SU-DHL-6 (cell line): Measurements from ENCODE around the gene CARD10.

Source experiments
- H2AFZ ChIP-seq: fragments of 200-600 bp; sonication (generic); 2 replicates; pipeline ENCODE4 v1.6.1; 2014; ENCODE audit warnings: low read depth, mild to moderate bottlenecking, moderate library complexity, mixed read lengths, antibody characterized with exemption, low read length; ENCODE audit not compliant: severe bottlenecking
- H3F3A ChIP-seq: fragments of 200-600 bp; shearing (Covaris generic); 2 replicates; pipeline ENCODE4 v1.6.0; 2016; ENCODE audit warnings: antibody characterized with exemption, mild to moderate bottlenecking; ENCODE audit not compliant: insufficient read depth
- H3K27ac ChIP-seq: fragments of 200-600 bp; sonication (generic); 2 replicates; pipeline ENCODE4 v1.5.1; 2016; ENCODE audit warnings: low read depth, mild to moderate bottlenecking, low read length, moderate library complexity, mixed read lengths
- H3K27me3 ChIP-seq: fragments of 200-600 bp; sonication (generic), shearing (Covaris generic); 2 replicates; pipeline ENCODE4 v1.6.0; 2014; ENCODE audit warnings: mild to moderate bottlenecking, low read length
- H3K36me3 ChIP-seq: fragments of 200-600 bp; sonication (generic); 2 replicates; pipeline ENCODE4 v1.6.1; 2014; ENCODE audit warnings: mild to moderate bottlenecking, low read length, mixed read lengths
- H3K4me2 ChIP-seq: fragments of 300-600, 200-600 bp; shearing (Covaris generic), sonication (generic); 2 replicates; pipeline ENCODE4 v1.6.0; 2014; ENCODE audit warnings: low read length, low read depth, mild to moderate bottlenecking; ENCODE audit not compliant: poor library complexity, severe bottlenecking
- H3K4me3 ChIP-seq: fragments of 200-600 bp; sonication (generic); 2 replicates; pipeline ENCODE4 v1.5.1; 2014; ENCODE audit warnings: antibody characterized with exemption, low read length, mild to moderate bottlenecking, mixed read lengths; ENCODE audit not compliant: insufficient read depth, poor library complexity, severe bottlenecking
- H3K79me2 ChIP-seq: fragments of 200-600 bp; sonication (generic); 2 replicates; pipeline ENCODE4 v1.6.1; 2014; ENCODE audit warnings: mild to moderate bottlenecking, low read length, moderate library complexity; ENCODE audit not compliant: insufficient read depth
- H3K9ac ChIP-seq: fragments of 200-600 bp; sonication (generic); 2 replicates; pipeline ENCODE4 v1.7.0; 2014; ENCODE audit warnings: mild to moderate bottlenecking, low read length
- H3K9me2 ChIP-seq: fragments of 200-600 bp; sonication (generic); replicated peaks from 2 replicates; pipeline ENCODE4 v1.6.1; 2014; ENCODE audit warnings: low read length; ENCODE audit not compliant: insufficient read depth
- H3K9me3 ChIP-seq: fragments of 200-600 bp; sonication (generic); 2 replicates; pipeline ENCODE4 v1.6.1; 2014; ENCODE audit warnings: low read length, mixed read lengths; ENCODE audit not compliant: insufficient read depth
- H4K20me1 ChIP-seq: fragments of 200-600 bp; sonication (generic); 2 replicates; pipeline ENCODE4 v1.6.1; 2014; ENCODE audit warnings: low read depth, mild to moderate bottlenecking, antibody characterized with exemption, low read length, moderate library complexity, mixed read lengths
- CTCF ChIP-seq: fragments of 200-600 bp; sonication (generic); IDR thresholded peaks from one replicate; pipeline ENCODE4 v1.5.1; 2017; ENCODE audit warnings: antibody characterized with exemption, mild to moderate bottlenecking, low read length, moderate library complexity; ENCODE audit not compliant: insufficient read depth, poor library complexity, severe bottlenecking
- EZH2phosphoT487 ChIP-seq: fragments of 200-600 bp; sonication (generic), shearing (Covaris generic); conservative IDR thresholded peaks from 2 replicates; pipeline ENCODE4 v1.6.1; 2018; ENCODE audit warnings: mild to moderate bottlenecking, antibody characterized with exemption, low read length, moderate library complexity, mixed read lengths

The CARD10 gene

DNA sequence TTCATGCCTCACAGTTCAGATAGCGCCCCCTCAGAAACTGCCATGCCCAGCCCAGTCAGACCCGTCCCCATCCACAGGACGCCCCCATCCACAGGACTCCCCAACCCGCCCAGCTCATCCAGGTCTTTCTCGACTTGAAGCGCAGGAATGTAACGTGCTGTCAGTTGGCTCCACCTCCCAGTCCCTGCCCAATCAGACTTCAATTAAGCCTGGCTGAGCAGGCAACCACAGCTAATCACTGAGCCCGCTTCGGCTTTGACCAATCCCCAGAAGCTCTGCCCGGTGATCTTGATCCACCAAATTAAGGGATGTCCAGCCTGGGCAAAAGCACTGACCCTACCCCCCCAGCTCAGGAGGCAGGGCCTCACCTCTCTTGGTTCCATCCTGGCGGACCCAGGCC, 22.6 kb downstream of the CARD10 start:
- H3F3A ChIP-seq = no peaks in the 10 kb centered on the region
- no peaks in the 10 kb centered on the region for H4K20me1 ChIP-seq
- no peaks in the 10 kb centered on the region for H3K9me3 ChIP-seq
- H3K36me3 ChIP-seq = no peaks in the 10 kb centered on the region
- H3K9me2 ChIP-seq = no peaks in the 10 kb centered on the region
- H3K4me3 ChIP-seq = no peak overlapping the region
- no peak overlapping the region for H3K9ac ChIP-seq
- no peak overlapping the region for H2AFZ ChIP-seq
- no peak overlapping the region for H3K27ac ChIP-seq
- TF ChIP-seq EZH2phosphoT487 (no peak), CTCF (no peak)
- H3K4me2 ChIP-seq = no peak overlapping the region
- no peaks in the 10 kb centered on the region for H3K79me2 ChIP-seq
- H3K27me3 ChIP-seq = no peaks in the 10 kb centered on the region

DNA sequence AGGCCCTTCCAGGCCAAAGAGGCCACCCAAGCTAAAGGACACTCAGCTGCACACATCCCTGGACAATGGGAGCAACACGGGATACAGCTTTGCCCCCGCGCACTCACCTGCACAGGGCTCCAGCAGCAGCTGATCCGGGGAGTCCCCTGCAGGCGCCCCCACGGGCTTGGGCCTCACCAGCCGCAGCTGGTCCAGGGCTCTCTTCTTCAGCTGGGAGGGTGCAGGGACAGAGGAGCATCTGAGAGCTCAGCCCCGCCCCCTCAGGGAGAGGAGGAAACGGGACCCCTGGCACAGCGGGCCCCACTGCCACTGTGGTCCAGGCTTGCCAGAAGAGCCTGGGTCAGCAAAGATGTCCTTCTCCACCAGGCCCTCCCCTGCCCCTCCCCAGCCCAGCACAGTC, 25.2 kb downstream of the CARD10 start:
- Histone ChIP-seq H3K9me3 (no peaks in the 10 kb centered on the region), H3K27ac (no peak overlapping the region)

GRCh38 chr22:37492428-37493344, 26.5 kb downstream of the CARD10 start:
- Histone ChIP-seq H3K36me3 (no peaks in the 10 kb centered on the region), H3F3A (no peaks in the 10 kb centered on the region), H4K20me1 (no peaks in the 10 kb centered on the region), H3K4me2 (no peak overlapping the region), H3K27me3 (no peaks in the 10 kb centered on the region), H3K9me2 (no peaks in the 10 kb centered on the region), H3K9me3 (no peaks in the 10 kb centered on the region), H3K79me2 (no peaks in the 10 kb centered on the region), H3K27ac (no peak overlapping the region), H2AFZ (no peak overlapping the region), H3K9ac (no peak overlapping the region), H3K4me3 (no peak overlapping the region)
- TF ChIP-seq CTCF (peak; percentile 66), EZH2phosphoT487 (no peak)

More for the DNA sequence above, 25.2 kb downstream of the CARD10 start:
- H3K9ac ChIP-seq = no peak overlapping the region
- H4K20me1 ChIP-seq = no peaks in the 10 kb centered on the region
- H3K4me3 ChIP-seq = no peak overlapping the region
- no peaks in the 10 kb centered on the region for H3K9me2 ChIP-seq
- no peak for TF ChIP-seq EZH2phosphoT487
- no peak for TF ChIP-seq CTCF
- no peaks in the 10 kb centered on the region for H3F3A ChIP-seq
- H2AFZ ChIP-seq = no peak overlapping the region
- no peaks in the 10 kb centered on the region for H3K36me3 ChIP-seq
- no peaks in the 10 kb centered on the region for H3K27me3 ChIP-seq
- H3K79me2 ChIP-seq = no peaks in the 10 kb centered on the region
- no peak overlapping the region for H3K4me2 ChIP-seq
